ENCODE results near the gene POLR1B. TPM values are rescaled to one million over a fixed set of nuclear protein-coding genes. Genes with fewer than 3 reads are reported as not detected.

Gene POLR1B
- total RNA-seq, 1 experiment from 2014 or later: 51.2 TPM

GRCh38 chr2:112493048-112493447 is 49.2 kb upstream of the POLR1B start (continued):
- no peak for TF ChIP-seq ZNF532 (CRISPR knock-in tag; IDR thresholded peaks at IDR 0.05; ENCODE audit: borderline replicate concordance)
- no peak for TF ChIP-seq MAX (CRISPR knock-in tag; IDR thresholded peaks at IDR 0.05)
- TF ChIP-seq E2F5 (CRISPR knock-in tag; IDR thresholded peaks at IDR 0.05): no peak
- no peak for TF ChIP-seq FOXK1 (CRISPR knock-in tag; IDR thresholded peaks at IDR 0.05)

- Mint-ChIP-seq H3K4me1 (peaks cover 5% of the 10 kb centered on the region; the same call in 1 of the 2 replicates), H3K36me3 (peaks cover 8% of the 10 kb centered on the region), H3K27me3 (ENCODE audit: low read depth) (no peaks in the 10 kb centered on the region), H3K27ac (no peak overlapping the region), H3K9me3 (no peaks in the 10 kb centered on the region), H3K4me3 (no peak overlapping the region)
- no peak for ATAC-seq
- CTCF ChIA-PET: interaction anchor here (0.7 kb wide), 1 partner anchor 132 kb away, joined by 3 read pairs; no protein-coding TSS in a partner anchor
- no peak for DNase-seq (ENCODE audit: low spot score)
- TF ChIP-seq CREM (CRISPR knock-in tag; IDR thresholded peaks at IDR 0.05) (no peak), NFATC4 (CRISPR knock-in tag; IDR thresholded peaks at IDR 0.05) (no peak), GABPB1 (CRISPR knock-in tag; IDR thresholded peaks at IDR 0.05) (no peak)
- TF ChIP-seq, protein P1, sequence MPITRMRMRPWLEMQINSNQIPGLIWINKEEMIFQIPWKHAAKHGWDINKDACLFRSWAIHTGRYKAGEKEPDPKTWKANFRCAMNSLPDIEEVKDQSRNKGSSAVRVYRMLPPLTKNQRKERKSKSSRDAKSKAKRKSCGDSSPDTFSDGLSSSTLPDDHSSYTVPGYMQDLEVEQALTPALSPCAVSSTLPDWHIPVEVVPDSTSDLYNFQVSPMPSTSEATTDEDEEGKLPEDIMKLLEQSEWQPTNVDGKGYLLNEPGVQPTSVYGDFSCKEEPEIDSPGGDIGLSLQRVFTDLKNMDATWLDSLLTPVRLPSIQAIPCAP (CRISPR knock-in tag; IDR thresholded peaks at IDR 0.05): no peak
- TF ChIP-seq, protein P2, sequence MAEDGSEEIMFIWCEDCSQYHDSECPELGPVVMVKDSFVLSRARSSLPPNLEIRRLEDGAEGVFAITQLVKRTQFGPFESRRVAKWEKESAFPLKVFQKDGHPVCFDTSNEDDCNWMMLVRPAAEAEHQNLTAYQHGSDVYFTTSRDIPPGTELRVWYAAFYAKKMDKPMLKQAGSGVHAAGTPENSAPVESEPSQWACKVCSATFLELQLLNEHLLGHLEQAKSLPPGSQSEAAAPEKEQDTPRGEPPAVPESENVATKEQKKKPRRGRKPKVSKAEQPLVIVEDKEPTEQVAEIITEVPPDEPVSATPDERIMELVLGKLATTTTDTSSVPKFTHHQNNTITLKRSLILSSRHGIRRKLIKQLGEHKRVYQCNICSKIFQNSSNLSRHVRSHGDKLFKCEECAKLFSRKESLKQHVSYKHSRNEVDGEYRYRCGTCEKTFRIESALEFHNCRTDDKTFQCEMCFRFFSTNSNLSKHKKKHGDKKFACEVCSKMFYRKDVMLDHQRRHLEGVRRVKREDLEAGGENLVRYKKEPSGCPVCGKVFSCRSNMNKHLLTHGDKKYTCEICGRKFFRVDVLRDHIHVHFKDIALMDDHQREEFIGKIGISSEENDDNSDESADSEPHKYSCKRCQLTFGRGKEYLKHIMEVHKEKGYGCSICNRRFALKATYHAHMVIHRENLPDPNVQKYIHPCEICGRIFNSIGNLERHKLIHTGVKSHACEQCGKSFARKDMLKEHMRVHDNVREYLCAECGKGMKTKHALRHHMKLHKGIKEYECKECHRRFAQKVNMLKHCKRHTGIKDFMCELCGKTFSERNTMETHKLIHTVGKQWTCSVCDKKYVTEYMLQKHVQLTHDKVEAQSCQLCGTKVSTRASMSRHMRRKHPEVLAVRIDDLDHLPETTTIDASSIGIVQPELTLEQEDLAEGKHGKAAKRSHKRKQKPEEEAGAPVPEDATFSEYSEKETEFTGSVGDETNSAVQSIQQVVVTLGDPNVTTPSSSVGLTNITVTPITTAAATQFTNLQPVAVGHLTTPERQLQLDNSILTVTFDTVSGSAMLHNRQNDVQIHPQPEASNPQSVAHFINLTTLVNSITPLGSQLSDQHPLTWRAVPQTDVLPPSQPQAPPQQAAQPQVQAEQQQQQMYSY (CRISPR knock-in tag; IDR thresholded peaks at IDR 0.05): no peak
- POLR2A ChIA-PET: no interaction called here
These were observed 48.2 kb upstream of the POLR1B start for GRCh38 chr2:112493858-112494648.

- Mint-ChIP-seq H3K4me1 (peaks cover 5% of the 10 kb centered on the region; the same call in 1 of the 2 replicates), H3K9me3 (no peaks in the 10 kb centered on the region), H3K4me3 (no peak overlapping the region), H3K36me3 (peaks cover 9% of the 10 kb centered on the region), H3K27me3 (ENCODE audit: low read depth) (no peaks in the 10 kb centered on the region), H3K27ac (no peak overlapping the region)
- DNase-seq (ENCODE audit: low spot score): no peak
- no peak for ATAC-seq
- CTCF ChIA-PET: no interaction called here
- POLR2A ChIA-PET: no interaction called here
- TF ChIP-seq, protein P3, sequence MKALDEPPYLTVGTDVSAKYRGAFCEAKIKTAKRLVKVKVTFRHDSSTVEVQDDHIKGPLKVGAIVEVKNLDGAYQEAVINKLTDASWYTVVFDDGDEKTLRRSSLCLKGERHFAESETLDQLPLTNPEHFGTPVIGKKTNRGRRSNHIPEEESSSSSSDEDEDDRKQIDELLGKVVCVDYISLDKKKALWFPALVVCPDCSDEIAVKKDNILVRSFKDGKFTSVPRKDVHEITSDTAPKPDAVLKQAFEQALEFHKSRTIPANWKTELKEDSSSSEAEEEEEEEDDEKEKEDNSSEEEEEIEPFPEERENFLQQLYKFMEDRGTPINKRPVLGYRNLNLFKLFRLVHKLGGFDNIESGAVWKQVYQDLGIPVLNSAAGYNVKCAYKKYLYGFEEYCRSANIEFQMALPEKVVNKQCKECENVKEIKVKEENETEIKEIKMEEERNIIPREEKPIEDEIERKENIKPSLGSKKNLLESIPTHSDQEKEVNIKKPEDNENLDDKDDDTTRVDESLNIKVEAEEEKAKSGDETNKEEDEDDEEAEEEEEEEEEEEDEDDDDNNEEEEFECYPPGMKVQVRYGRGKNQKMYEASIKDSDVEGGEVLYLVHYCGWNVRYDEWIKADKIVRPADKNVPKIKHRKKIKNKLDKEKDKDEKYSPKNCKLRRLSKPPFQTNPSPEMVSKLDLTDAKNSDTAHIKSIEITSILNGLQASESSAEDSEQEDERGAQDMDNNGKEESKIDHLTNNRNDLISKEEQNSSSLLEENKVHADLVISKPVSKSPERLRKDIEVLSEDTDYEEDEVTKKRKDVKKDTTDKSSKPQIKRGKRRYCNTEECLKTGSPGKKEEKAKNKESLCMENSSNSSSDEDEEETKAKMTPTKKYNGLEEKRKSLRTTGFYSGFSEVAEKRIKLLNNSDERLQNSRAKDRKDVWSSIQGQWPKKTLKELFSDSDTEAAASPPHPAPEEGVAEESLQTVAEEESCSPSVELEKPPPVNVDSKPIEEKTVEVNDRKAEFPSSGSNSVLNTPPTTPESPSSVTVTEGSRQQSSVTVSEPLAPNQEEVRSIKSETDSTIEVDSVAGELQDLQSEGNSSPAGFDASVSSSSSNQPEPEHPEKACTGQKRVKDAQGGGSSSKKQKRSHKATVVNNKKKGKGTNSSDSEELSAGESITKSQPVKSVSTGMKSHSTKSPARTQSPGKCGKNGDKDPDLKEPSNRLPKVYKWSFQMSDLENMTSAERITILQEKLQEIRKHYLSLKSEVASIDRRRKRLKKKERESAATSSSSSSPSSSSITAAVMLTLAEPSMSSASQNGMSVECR (CRISPR knock-in tag; IDR thresholded peaks at IDR 0.05; ENCODE audit: borderline replicate concordance): no peak
- TF ChIP-seq TP53 (CRISPR knock-in tag; IDR thresholded peaks at IDR 0.05): no peak
- no peak for TF ChIP-seq E2F4 (CRISPR knock-in tag; IDR thresholded peaks at IDR 0.05; ENCODE audit: borderline replicate concordance, low read depth)
- TF ChIP-seq TEAD1 (CRISPR knock-in tag; IDR thresholded peaks at IDR 0.05): no peak
- no peak for TF ChIP-seq CDX4 (CRISPR knock-in tag; IDR thresholded peaks at IDR 0.05; ENCODE audit: borderline replicate concordance)
These were observed 47.4 kb upstream of the POLR1B start for GRCh38 chr2:112494828-112495227.
